Stomach (tissue), 9 donors: ENCODE measurements around the gene RIF1. TPM values are rescaled to one million over a fixed set of nuclear protein-coding genes. Genes with fewer than 3 reads are reported as not detected.

ENCODE experiments used
- DNase-seq, 2 donors: peaks; one replicate each; pipeline versions ENCODE4 v3.0.0 to v3.0.0-alpha.2; 2013 to 2019
- H3K27ac ChIP-seq, 5 donors: fragments of 200-600 bp in 4 of 5; sonication (generic) in 4 of 5; one replicate each; pipeline ENCODE4 v1.5.1; 2013 to 2019; ENCODE audit warnings: mild to moderate bottlenecking in 1 of 5, moderate library complexity in 1 of 5
- H3K27me3 ChIP-seq, 3 donors: fragments of 200-600 bp; sonication (generic); one replicate each; pipeline ENCODE4 v1.5.1; 2017 to 2019; ENCODE audit warnings: mixed run types in 1 of 3
- H3K36me3 ChIP-seq, 4 donors: fragments of 200-600 bp; sonication (generic); 1 replicate in 3 of 4; 2 replicates in 1 of 4; pipeline ENCODE4 v1.5.1; 2016 to 2019
- H3K4me1 ChIP-seq, 4 donors: fragments of 200-600 bp; sonication (generic); one replicate each; pipeline ENCODE4 v1.5.1; 2016 to 2019
- H3K4me3 ChIP-seq, 4 donors: fragments of 200-600 bp; sonication (generic) in 3 of 4; one replicate each; pipeline ENCODE4 v1.5.1; 2016 to 2019; ENCODE audit warnings: mild to moderate bottlenecking in 1 of 4
- H3K9me3 ChIP-seq, 4 donors: fragments of 200-600 bp; sonication (generic); one replicate each; pipeline ENCODE4 v1.5.1; 2016 to 2019
- EP300 ChIP-seq: sonication (generic); formaldehyde crosslinking; IDR thresholded peaks from one replicate; pipeline ENCODE4 v1.6.1; 2017; ENCODE audit warnings: antibody characterized with exemption
- POLR2A ChIP-seq, 4 donors: fragments of 450-650 bp; IDR thresholded peaks; one replicate each; pipeline ENCODE4 v1.6.1; 2016; ENCODE audit warnings: antibody characterized with exemption in 4 of 4, control low read depth in 2 of 4, mild to moderate bottlenecking in 1 of 4, moderate library complexity in 1 of 4
- POLR2AphosphoS5 ChIP-seq, 3 donors: sonication (generic); formaldehyde crosslinking; IDR thresholded peaks; one replicate each; pipeline ENCODE4 v1.6.1; 2016; ENCODE audit warnings: antibody characterized with exemption in 3 of 3
- WGBS, 5 donors: extraction: QIAGEN DNeasy Blood & Tissue Kit in 3 of 5; methylation state at CpG; one replicate each; pipeline versions ENCODE4 v1.1.5 to v1.1.7; 2013 to 2018; 5-methylcytosine and 5-hydroxymethylcytosine counted together
- intact Hi-C: fragments of 100-400 bp; cut with DNase I; formaldehyde crosslinking; loops from one replicate; pipeline ENCODE4 v1.15.1; 2023; ENCODE audit warnings: low total_unique reads
- polyA plus RNA-seq, 3 donors: library from polyadenylated mRNA; stranded (reverse); fragments of 200-250 nt; gene quantifications; one replicate each; pipeline ENCODE4 v1.2.3, GENCODE V29; 2013
- total RNA-seq, 5 donors: library from RNA; depleted of rRNA; stranded (reverse); fragments of >200 nt; gene quantifications; one replicate each; pipeline versions ENCODE4 v1.1.0 to v1.2.3, GENCODE V29; 2014 to 2016
- TF ChIP-seq, protein P1 (sequence below), 7 experiments: fragments of 450-650 bp in 4 of 7; fragments of 200-600 bp in 3 of 7; sonication (generic) in 3 of 7; IDR thresholded peaks; one replicate each; pipeline ENCODE4 v1.5.1; 2016 to 2019; ENCODE audit warnings: antibody characterized with exemption in 7 of 7, control low read depth in 2 of 7, mild to moderate bottlenecking in 1 of 7
- donor health status: healthy with polysubstance abuse.
- donor health status: Bipolar disorder and iron deficiency.
- donor health status: healthy.

RIF1 gene
- total and polyA plus RNA-seq, 8 donors = 2.2 to 105 (median 29.5) TPM

- WGBS, 5 donors = 70 to 97% (median 92%) methylated on average over 4 of the region's 4 CpGs
- TF ChIP-seq POLR2A (IDR thresholded peaks at IDR 0.05) (no peak), POLR2AphosphoS5 (IDR thresholded peaks at IDR 0.05) (no peak), EP300 (no peak)
- TF ChIP-seq, protein P1, sequence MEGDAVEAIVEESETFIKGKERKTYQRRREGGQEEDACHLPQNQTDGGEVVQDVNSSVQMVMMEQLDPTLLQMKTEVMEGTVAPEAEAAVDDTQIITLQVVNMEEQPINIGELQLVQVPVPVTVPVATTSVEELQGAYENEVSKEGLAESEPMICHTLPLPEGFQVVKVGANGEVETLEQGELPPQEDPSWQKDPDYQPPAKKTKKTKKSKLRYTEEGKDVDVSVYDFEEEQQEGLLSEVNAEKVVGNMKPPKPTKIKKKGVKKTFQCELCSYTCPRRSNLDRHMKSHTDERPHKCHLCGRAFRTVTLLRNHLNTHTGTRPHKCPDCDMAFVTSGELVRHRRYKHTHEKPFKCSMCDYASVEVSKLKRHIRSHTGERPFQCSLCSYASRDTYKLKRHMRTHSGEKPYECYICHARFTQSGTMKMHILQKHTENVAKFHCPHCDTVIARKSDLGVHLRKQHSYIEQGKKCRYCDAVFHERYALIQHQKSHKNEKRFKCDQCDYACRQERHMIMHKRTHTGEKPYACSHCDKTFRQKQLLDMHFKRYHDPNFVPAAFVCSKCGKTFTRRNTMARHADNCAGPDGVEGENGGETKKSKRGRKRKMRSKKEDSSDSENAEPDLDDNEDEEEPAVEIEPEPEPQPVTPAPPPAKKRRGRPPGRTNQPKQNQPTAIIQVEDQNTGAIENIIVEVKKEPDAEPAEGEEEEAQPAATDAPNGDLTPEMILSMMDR (IDR thresholded peaks at IDR 0.05) = no peak
- no peak for DNase-seq
- H3K36me3 ChIP-seq = peaks cover 8 to 74% (median 53%) of the 10 kb centered on the region in 4 donors
- H3K9me3 ChIP-seq = no peaks in the 10 kb centered on the region
- H3K27ac ChIP-seq = no peak overlapping the region
- H3K4me1 ChIP-seq = peaks cover 0 to 5% (median 0%) of the 10 kb centered on the region in 4 donors
- H3K27me3 ChIP-seq = no peaks in the 10 kb centered on the region
- intact Hi-C loops = no loop called here
- H3K4me3 ChIP-seq = no peak overlapping the region
These were observed 72.5 kb downstream of the RIF1 start for GRCh38 chr2:151482171-151482725.

DNA sequence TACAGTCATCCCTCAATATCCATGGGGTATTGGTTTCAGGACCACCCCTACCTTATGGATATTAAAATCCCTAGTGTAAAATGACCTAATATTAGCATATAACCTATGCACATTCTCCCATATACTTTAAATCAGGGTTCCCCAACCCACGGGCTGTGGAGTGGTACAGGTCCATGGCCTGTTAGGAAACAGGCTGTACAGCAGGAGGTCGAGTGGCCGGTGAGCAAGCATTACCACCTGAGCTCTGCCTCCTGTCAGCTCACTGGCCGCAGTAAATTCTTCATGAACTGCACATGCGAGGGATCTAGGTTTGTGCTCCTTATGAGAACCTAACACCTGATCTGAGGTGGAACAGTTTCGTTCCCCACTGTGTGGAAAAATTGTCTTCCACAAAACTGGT, 73.8 kb downstream of the RIF1 start:
- Histone ChIP-seq H3K36me3 (peaks cover 8 to 63% (median 42%) of the 10 kb centered on the region in 4 donors), H3K27ac (peak overlapping the region in 1 of 5 donors; percentile 7), H3K4me1 (peaks cover 0 to 5% (median 0%) of the 10 kb centered on the region in 4 donors), H3K4me3 (no peak overlapping the region), H3K9me3 (no peaks in the 10 kb centered on the region), H3K27me3 (no peaks in the 10 kb centered on the region)
- TF ChIP-seq POLR2AphosphoS5 (IDR thresholded peaks at IDR 0.05) = no peak
- no peak for TF ChIP-seq POLR2A (IDR thresholded peaks at IDR 0.05)
- TF ChIP-seq EP300 = no peak
- TF ChIP-seq, protein P1 (IDR thresholded peaks at IDR 0.05) = no peak
- no peak for DNase-seq
- intact Hi-C loops = no loop called here
- 78 to 92% (median 81%) methylated on average over 6 of the region's 6 CpGs for WGBS, 5 donors

DNA sequence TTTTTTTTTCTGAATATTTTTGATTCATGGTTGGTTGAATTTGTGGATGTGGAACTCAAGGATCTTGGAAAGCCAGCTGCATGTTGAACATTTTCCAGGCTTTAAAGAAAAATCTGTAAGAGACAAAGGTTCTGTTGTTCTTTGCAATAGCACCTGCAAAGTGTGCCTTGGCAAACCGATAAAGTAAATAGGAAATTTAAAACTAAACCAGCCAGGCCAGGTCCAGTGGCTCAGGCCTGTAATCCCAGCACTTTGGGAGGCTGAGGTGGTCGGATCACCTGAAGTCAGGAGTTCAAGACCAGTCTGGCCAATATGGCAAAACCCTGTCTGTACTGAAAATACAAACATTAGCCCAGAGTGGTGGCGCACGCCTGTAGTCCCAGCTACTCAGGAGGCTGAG, 74.4 kb downstream of the RIF1 start:
- intact Hi-C loops = no loop called here
- Histone ChIP-seq H3K9me3 (no peaks in the 10 kb centered on the region), H3K36me3 (peaks cover 8 to 58% (median 42%) of the 10 kb centered on the region in 4 donors), H3K4me3 (no peak overlapping the region), H3K27ac (peak overlapping the region in 1 of 5 donors; percentile 7), H3K4me1 (peaks cover 0 to 5% (median 0%) of the 10 kb centered on the region in 4 donors), H3K27me3 (no peaks in the 10 kb centered on the region)
- DNase-seq = peak in 1 of 2 donors; percentile 13
- WGBS, 5 donors = 59 to 85% (median 72%) methylated on average over 4 of the region's 4 CpGs
- TF ChIP-seq POLR2AphosphoS5 (IDR thresholded peaks at IDR 0.05) = no peak
- TF ChIP-seq, protein P1 (IDR thresholded peaks at IDR 0.05) = no peak
- TF ChIP-seq POLR2A (IDR thresholded peaks at IDR 0.05) = no peak
- no peak for TF ChIP-seq EP300

DNA sequence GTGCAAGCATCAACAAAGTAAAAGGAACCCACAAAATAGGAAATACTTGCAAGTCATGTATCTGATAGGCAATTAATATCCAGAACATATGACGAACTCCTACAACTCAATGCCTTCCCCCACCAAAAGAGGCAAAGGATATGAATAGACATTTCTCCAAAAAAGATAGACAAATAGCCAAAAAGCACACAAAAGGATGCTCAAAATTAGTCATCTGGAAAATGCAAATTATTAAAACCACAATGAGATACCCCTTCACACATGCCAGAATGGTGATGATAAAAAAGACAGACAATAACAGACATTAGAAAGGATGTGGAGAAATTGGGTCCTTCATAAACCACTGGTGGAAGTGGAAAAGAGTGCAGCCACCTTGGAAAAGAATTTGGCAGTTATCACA, 76.4 kb downstream of the RIF1 start:
- no peak for TF ChIP-seq EP300
- TF ChIP-seq POLR2A (IDR thresholded peaks at IDR 0.05) = no peak
- no peak for TF ChIP-seq POLR2AphosphoS5 (IDR thresholded peaks at IDR 0.05)
- TF ChIP-seq, protein P1 (IDR thresholded peaks at IDR 0.05) = no peak
- no peaks in the 10 kb centered on the region for H3K27me3 ChIP-seq
- no peak overlapping the region for H3K4me3 ChIP-seq
- intact Hi-C loops = no loop called here
- no peaks in the 10 kb centered on the region for H3K9me3 ChIP-seq
- no peak overlapping the region for H3K27ac ChIP-seq
- WGBS, 5 donors = 81 to 97% (median 88%) methylated on average over 1 of the region's 1 CpG
- H3K4me1 ChIP-seq = peaks cover 0 to 5% (median 2%) of the 10 kb centered on the region in 4 donors
- H3K36me3 ChIP-seq = peaks cover 8 to 47% (median 33%) of the 10 kb centered on the region in 4 donors
- DNase-seq = no peak
